Measurements from ENCODE around the gene KAT2A. TPM values are rescaled to one million over a fixed set of nuclear protein-coding genes. Genes with fewer than 3 reads are reported as not detected.

KAT2A gene
- total RNA-seq, 1 donor from 2014 or later, result 13.1 TPM

- TF ChIP-seq CTCF (conservative IDR thresholded peaks at IDR 0.05; ENCODE audit: low read depth, low read length), result no peak
- H3K4me3 ChIP-seq (ENCODE audit: low read depth, low read length), result no peak overlapping the region
- no peak for DNase-seq (ENCODE audit: low read depth)
Measured at GRCh38 chr17:42071810-42072209, 49.4 kb downstream of the KAT2A start.

- DNase-seq (ENCODE audit: low read depth), result no peak
- no peak for TF ChIP-seq CTCF (conservative IDR thresholded peaks at IDR 0.05; ENCODE audit: low read depth, low read length)
Measured at GRCh38 chr17:42068979-42069378, 52.2 kb downstream of the KAT2A start.

DNA sequence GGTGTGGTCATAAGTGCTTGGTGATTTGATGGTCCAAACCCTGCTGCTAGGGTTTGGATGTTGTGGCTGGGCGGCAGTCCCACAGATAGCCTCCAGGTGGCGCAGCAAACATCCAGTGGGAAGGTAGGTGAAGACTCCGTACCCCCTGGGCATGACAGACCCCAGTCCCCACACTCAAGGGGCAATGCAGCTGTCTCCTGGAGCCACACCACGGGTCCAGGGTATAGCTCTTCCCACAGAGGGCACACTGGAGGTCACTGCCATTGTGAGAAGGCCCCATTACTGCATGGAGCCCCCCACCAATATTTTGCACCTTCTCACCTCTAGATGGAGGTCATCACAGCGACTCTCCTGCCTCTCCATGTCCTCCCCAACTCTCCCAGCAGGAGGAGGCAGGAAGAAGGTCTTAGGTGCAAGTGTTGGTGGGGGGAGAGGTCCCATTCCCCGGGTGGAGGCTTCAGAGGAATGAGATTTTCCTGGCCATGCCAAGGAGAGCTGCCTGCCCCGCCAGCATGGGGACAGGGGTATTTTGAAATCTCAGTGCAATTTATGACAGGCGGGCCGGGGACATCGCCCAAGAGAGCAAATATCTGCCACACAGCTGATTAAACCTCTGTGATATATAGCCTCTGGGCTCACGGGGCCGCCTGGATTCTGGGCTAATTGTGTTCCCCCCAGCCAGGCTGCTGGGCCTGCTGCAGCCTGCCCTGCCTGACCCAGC lies 53.6 kb downstream of the KAT2A start:
- TF ChIP-seq CTCF (conservative IDR thresholded peaks at IDR 0.05; ENCODE audit: low read depth, low read length), result peak; percentile 84
- H3K4me3 ChIP-seq (ENCODE audit: low read depth, low read length), result no peak overlapping the region
- DNase-seq (ENCODE audit: low read depth), result no peak

More at GRCh38 chr17:42068979-42069378, 52.2 kb downstream of the KAT2A start:
- no peak overlapping the region for H3K4me3 ChIP-seq (ENCODE audit: low read depth, low read length)

GRCh38 chr17:42065201-42065600 lies 56.0 kb downstream of the KAT2A start:
- no peak for TF ChIP-seq CTCF (conservative IDR thresholded peaks at IDR 0.05; ENCODE audit: low read depth, low read length)
- H3K4me3 ChIP-seq (ENCODE audit: low read depth, low read length), result no peak overlapping the region
- no peak for DNase-seq (ENCODE audit: low read depth)

Other genes with a start within 250 kb of the KAT2A start
- 193 and 311 TPM in 2 replicates for gene ACLY, start 202.4 kb downstream of the KAT2A start, total RNA-seq
- 0.23 and 0.29 TPM in 2 replicates for gene ODAD4, start 190.8 kb downstream of the KAT2A start, total RNA-seq
- gene CNP, start 154.6 kb downstream of the KAT2A start, total RNA-seq, result 69.8 and 75.9 TPM in 2 replicates
- gene DNAJC7, start 103.9 kb downstream of the KAT2A start, total RNA-seq, result 57.6 and 66.8 TPM in 2 replicates
- gene NKIRAS2, start 101.3 kb downstream of the KAT2A start, total RNA-seq, result 37.7 and 53.3 TPM in 2 replicates
- gene C17orf113, start 70.8 kb downstream of the KAT2A start, total RNA-seq, result 0.07 and 0.98 TPM in 2 replicates
- 0.07 TPM in 1 of 2 replicates, not detected in the other for gene ZNF385C, start 22.9 kb downstream of the KAT2A start, total RNA-seq
- 2.7 and 4.6 TPM in 2 replicates for gene DHX58, start 8.7 kb downstream of the KAT2A start, total RNA-seq
- not detected in 2 replicates for gene HSPB9, start 1.4 kb upstream of the KAT2A start, total RNA-seq
- gene RAB5C, start 33.6 kb upstream of the KAT2A start, total RNA-seq, result 89.4 and 150 TPM in 2 replicates
- gene KCNH4, start 59.8 kb upstream of the KAT2A start, total RNA-seq, result not detected in 2 replicates
- gene HCRT, start 64.1 kb upstream of the KAT2A start, total RNA-seq, result not detected in 2 replicates
- gene GHDC, start 73.1 kb upstream of the KAT2A start, total RNA-seq, result 15.7 and 17.4 TPM in 2 replicates
- gene STAT5B, start 155.0 kb upstream of the KAT2A start, total RNA-seq, result 16.0 and 19.5 TPM in 2 replicates
- 10.9 and 11.3 TPM in 2 replicates for gene STAT5A, start 167.1 kb upstream of the KAT2A start, total RNA-seq

All from epithelial cell of proximal tubule (primary cell).